ENCODE data around the gene XRCC1.

The XRCC1 gene

DNA sequence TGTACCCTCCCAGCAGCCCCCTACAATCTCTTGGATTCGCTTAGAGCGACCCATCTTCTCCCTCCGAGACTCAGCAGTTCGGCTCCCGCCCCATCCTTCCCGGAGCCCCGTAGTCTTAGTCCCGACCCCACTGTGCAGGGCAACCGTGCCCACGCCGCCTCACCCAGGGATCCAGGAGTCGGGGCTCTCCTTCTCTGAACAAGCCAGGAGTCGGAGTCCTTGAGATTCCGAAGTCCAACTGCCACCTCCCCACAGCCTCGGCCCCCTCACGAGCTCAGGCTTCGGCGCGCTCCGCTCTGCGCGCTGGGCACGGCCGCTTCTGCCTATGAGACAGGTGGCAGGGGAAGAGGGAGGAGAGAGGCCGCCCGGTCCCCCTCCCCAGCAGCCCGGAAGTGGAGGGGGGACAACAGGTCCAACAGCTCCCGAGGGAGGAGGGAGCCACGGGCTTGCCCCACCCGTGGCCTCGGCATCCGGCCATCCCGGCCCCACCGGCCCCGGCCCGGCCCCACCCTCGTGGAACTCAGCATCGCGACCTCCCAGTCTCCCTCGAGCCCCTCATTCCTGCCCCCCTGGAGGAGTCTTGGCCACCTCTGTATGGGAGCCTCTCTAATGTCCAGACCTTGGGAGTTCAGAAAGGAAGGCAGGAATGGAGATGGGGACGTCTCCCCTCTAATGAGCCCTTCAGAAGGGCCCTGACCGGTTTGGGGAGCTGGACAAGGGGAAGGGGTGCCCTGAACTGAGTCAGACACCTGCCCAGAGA, 70.7 kb downstream of the XRCC1 start, which contains the start of gene PHLDB3 (continued):
- TF ChIP-seq, protein P1, sequence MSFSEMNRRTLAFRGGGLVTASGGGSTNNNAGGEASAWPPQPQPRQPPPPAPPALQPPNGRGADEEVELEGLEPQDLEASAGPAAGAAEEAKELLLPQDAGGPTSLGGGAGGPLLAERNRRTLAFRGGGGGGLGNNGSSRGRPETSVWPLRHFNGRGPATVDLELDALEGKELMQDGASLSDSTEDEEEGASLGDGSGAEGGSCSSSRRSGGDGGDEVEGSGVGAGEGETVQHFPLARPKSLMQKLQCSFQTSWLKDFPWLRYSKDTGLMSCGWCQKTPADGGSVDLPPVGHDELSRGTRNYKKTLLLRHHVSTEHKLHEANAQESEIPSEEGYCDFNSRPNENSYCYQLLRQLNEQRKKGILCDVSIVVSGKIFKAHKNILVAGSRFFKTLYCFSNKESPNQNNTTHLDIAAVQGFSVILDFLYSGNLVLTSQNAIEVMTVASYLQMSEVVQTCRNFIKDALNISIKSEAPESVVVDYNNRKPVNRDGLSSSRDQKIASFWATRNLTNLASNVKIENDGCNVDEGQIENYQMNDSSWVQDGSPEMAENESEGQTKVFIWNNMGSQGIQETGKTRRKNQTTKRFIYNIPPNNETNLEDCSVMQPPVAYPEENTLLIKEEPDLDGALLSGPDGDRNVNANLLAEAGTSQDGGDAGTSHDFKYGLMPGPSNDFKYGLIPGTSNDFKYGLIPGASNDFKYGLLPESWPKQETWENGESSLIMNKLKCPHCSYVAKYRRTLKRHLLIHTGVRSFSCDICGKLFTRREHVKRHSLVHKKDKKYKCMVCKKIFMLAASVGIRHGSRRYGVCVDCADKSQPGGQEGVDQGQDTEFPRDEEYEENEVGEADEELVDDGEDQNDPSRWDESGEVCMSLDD (tag by site-specific recombination; IDR thresholded peaks at IDR 0.05), result no peak; the same call in 1 of the 2 replicates
- TF ChIP-seq ZEB2 (tag by site-specific recombination; IDR thresholded peaks at IDR 0.05) (no peak; the same call in 1 of the 2 replicates), GLIS1 (tag by site-specific recombination; IDR thresholded peaks at IDR 0.05) (peak; percentile 74), ZNF114 (tag by site-specific recombination; IDR thresholded peaks at IDR 0.05) (no peak), ZNF274 (IDR thresholded peaks at IDR 0.05; ENCODE audit: low read length) (no peak), ZNF274 (tag by site-specific recombination; IDR thresholded peaks at IDR 0.05; ENCODE audit: borderline replicate concordance) (no peak), HOXC10 (CRISPR knock-in tag; IDR thresholded peaks at IDR 0.05) (no peak), ZNF560 (tag by site-specific recombination; IDR thresholded peaks at IDR 0.05; ENCODE audit: borderline replicate concordance) (no peak), SP7 (tag by site-specific recombination; IDR thresholded peaks at IDR 0.05) (no peak; the same call in 1 of the 2 replicates), ZNF473 (tag by site-specific recombination; IDR thresholded peaks at IDR 0.05) (no peak), SALL2 (tag by site-specific recombination; IDR thresholded peaks at IDR 0.05; ENCODE audit: borderline replicate concordance) (no peak), SCRT1 (tag by site-specific recombination; IDR thresholded peaks at IDR 0.05; ENCODE audit: borderline replicate concordance) (peak; percentile 98), ZNF324 (tag by site-specific recombination; IDR thresholded peaks at IDR 0.05) (peak; percentile 36; the same call in 1 of the 2 replicates), ZNF311 (tag by site-specific recombination; IDR thresholded peaks at IDR 0.05; ENCODE audit: borderline replicate concordance) (no peak), GLIS2 (tag by site-specific recombination; IDR thresholded peaks at IDR 0.05) (peak; percentile 98), ZNF48 (tag by site-specific recombination; IDR thresholded peaks at IDR 0.05) (no peak), REST (tag by site-specific recombination; IDR thresholded peaks at IDR 0.05) (peak; percentile 13; the same call in 1 of the 2 replicates), HOXD13 (CRISPR knock-in tag; IDR thresholded peaks at IDR 0.05; ENCODE audit: borderline replicate concordance) (no peak)
- TF ChIP-seq, protein P2, sequence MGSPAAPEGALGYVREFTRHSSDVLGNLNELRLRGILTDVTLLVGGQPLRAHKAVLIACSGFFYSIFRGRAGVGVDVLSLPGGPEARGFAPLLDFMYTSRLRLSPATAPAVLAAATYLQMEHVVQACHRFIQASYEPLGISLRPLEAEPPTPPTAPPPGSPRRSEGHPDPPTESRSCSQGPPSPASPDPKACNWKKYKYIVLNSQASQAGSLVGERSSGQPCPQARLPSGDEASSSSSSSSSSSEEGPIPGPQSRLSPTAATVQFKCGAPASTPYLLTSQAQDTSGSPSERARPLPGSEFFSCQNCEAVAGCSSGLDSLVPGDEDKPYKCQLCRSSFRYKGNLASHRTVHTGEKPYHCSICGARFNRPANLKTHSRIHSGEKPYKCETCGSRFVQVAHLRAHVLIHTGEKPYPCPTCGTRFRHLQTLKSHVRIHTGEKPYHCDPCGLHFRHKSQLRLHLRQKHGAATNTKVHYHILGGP (tag by site-specific recombination; IDR thresholded peaks at IDR 0.05), result no peak
- TF ChIP-seq, protein P3, sequence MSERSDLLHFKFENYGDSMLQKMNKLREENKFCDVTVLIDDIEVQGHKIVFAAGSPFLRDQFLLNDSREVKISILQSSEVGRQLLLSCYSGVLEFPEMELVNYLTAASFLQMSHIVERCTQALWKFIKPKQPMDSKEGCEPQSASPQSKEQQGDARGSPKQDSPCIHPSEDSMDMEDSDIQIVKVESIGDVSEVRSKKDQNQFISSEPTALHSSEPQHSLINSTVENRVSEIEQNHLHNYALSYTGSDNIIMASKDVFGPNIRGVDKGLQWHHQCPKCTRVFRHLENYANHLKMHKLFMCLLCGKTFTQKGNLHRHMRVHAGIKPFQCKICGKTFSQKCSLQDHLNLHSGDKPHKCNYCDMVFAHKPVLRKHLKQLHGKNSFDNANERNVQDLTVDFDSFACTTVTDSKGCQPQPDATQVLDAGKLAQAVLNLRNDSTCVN (tag by site-specific recombination; optimal IDR thresholded peaks at IDR 0.05), result peak; percentile 68
- TF ChIP-seq, protein P4, sequence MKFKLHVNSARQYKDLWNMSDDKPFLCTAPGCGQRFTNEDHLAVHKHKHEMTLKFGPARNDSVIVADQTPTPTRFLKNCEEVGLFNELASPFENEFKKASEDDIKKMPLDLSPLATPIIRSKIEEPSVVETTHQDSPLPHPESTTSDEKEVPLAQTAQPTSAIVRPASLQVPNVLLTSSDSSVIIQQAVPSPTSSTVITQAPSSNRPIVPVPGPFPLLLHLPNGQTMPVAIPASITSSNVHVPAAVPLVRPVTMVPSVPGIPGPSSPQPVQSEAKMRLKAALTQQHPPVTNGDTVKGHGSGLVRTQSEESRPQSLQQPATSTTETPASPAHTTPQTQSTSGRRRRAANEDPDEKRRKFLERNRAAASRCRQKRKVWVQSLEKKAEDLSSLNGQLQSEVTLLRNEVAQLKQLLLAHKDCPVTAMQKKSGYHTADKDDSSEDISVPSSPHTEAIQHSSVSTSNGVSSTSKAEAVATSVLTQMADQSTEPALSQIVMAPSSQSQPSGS (tag by site-specific recombination; IDR thresholded peaks at IDR 0.05; ENCODE audit: low read depth), result no peak
- TF ChIP-seq, protein P5, sequence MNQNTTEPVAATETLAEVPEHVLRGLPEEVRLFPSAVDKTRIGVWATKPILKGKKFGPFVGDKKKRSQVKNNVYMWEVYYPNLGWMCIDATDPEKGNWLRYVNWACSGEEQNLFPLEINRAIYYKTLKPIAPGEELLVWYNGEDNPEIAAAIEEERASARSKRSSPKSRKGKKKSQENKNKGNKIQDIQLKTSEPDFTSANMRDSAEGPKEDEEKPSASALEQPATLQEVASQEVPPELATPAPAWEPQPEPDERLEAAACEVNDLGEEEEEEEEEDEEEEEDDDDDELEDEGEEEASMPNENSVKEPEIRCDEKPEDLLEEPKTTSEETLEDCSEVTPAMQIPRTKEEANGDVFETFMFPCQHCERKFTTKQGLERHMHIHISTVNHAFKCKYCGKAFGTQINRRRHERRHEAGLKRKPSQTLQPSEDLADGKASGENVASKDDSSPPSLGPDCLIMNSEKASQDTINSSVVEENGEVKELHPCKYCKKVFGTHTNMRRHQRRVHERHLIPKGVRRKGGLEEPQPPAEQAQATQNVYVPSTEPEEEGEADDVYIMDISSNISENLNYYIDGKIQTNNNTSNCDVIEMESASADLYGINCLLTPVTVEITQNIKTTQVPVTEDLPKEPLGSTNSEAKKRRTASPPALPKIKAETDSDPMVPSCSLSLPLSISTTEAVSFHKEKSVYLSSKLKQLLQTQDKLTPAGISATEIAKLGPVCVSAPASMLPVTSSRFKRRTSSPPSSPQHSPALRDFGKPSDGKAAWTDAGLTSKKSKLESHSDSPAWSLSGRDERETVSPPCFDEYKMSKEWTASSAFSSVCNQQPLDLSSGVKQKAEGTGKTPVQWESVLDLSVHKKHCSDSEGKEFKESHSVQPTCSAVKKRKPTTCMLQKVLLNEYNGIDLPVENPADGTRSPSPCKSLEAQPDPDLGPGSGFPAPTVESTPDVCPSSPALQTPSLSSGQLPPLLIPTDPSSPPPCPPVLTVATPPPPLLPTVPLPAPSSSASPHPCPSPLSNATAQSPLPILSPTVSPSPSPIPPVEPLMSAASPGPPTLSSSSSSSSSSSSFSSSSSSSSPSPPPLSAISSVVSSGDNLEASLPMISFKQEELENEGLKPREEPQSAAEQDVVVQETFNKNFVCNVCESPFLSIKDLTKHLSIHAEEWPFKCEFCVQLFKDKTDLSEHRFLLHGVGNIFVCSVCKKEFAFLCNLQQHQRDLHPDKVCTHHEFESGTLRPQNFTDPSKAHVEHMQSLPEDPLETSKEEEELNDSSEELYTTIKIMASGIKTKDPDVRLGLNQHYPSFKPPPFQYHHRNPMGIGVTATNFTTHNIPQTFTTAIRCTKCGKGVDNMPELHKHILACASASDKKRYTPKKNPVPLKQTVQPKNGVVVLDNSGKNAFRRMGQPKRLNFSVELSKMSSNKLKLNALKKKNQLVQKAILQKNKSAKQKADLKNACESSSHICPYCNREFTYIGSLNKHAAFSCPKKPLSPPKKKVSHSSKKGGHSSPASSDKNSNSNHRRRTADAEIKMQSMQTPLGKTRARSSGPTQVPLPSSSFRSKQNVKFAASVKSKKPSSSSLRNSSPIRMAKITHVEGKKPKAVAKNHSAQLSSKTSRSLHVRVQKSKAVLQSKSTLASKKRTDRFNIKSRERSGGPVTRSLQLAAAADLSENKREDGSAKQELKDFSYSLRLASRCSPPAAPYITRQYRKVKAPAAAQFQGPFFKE (tag by site-specific recombination; IDR thresholded peaks at IDR 0.05; ENCODE audit: borderline replicate concordance), result no peak

Measured in HEK293 (cell line).